ENCODE data around the gene LRRN2. TPM values are rescaled to one million over a fixed set of nuclear protein-coding genes. Genes with fewer than 3 reads are reported as not detected.

LRRN2 gene
- total and polyA plus RNA-seq, 2 of the 8 experiments (the other 6 are each of a cell fraction or from before 2014, with no cell fraction given) = 1.8 to 2.3 TPM

DNA sequence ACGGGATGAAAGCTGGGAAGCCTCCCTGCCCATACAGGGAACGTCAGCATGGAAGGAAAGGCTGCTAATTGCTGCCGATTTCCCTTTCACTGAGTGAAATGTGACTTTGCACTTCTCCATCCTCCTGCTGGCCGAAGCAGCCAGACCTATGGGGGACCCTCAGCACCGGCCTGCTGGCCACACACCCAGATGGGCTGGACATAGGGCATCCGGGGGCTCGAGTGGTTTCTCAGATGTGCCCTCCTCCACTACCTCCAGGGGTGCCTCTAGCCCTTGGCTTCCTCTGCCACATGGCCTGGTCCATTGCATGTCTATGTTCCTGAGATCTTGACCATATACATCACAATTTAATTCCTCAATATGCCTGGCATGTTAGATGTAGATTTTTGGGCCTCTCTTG is 79.7 kb downstream of the LRRN2 start:
- ChIA-PET CTCF (ENCODE audit: partially characterized antibody) (interaction anchor here (0.7 kb wide), 1 partner anchor 202 kb away, joined by 4 read pairs; no protein-coding TSS in a partner anchor), POLR2A (ENCODE audit: partially characterized antibody) (no interaction called here)
- H3K36me3 ChIP-seq (ENCODE audit: control insufficient read depth in 2 of 4, insufficient read depth in 4 of 4, low read length in 3 of 4) = no peaks in the 10 kb centered on the region
- no peaks in the 10 kb centered on the region for H3K23me2 ChIP-seq (ENCODE audit: low read depth, low read length)
- H3K4me1 ChIP-seq (replicated peaks in 1 of 4; ENCODE audit: control insufficient read depth in 3 of 4, insufficient read depth in 4 of 4, low read length in 3 of 4) = peaks cover 10 to 20% (median 13%) of the 10 kb centered on the region in 4 experiments
- no peak overlapping the region for H3K4ac ChIP-seq (replicated peaks; ENCODE audit: insufficient read length, low read depth, low read length)
- no peak overlapping the region for H4K5ac ChIP-seq (ENCODE audit: insufficient read length, low read depth, low read length)
- no peak overlapping the region for H3K56ac ChIP-seq (replicated peaks; ENCODE audit: insufficient read length, low read depth, low read length)
- H4K91ac ChIP-seq (replicated peaks; ENCODE audit: insufficient read length, low read length) = no peak overlapping the region
- no peak overlapping the region for H4K8ac ChIP-seq (ENCODE audit: extremely low read depth, insufficient read depth, low read length)
- H3K27ac ChIP-seq (ENCODE audit: low read depth, low read length) = no peak overlapping the region
- H3K23ac ChIP-seq (ENCODE audit: insufficient read length) = no peak overlapping the region
- no peaks in the 10 kb centered on the region for H3K9me3 ChIP-seq (ENCODE audit: insufficient read depth in 2 of 2, low read depth in 1 of 2, low read length in 1 of 2)
- no peak overlapping the region for H2AFZ ChIP-seq (ENCODE audit: low read length)
- H2BK20ac ChIP-seq (ENCODE audit: low read length) = no peak overlapping the region
- 91% methylated on average over 6 of the region's 7 CpGs; no CpG with 5 or more reads in 1 of the 2 experiments for WGBS, 2 experiments (ENCODE audit: extremely low coverage in 1 of 2, insufficient coverage in 1 of 2, insufficient read length in 1 of 2, insufficient replicate concordance in 2 of 2, low coverage in 1 of 2, low lambda C conversion rate in 2 of 2, missing lambda C conversion rate in 1 of 2)
- no peaks in the 10 kb centered on the region for H3K27me3 ChIP-seq (replicated peaks in 1 of 4; ENCODE audit: control insufficient read depth in 3 of 4, extremely low read depth in 1 of 4, insufficient read depth in 3 of 4, low read length in 3 of 4)
- H2AK5ac ChIP-seq (ENCODE audit: low read depth, low read length) = no peak overlapping the region
- no peak for FAIRE-seq
- no peak overlapping the region for H2BK15ac ChIP-seq (ENCODE audit: low read length)
- H3K4me2 ChIP-seq (ENCODE audit: insufficient read depth in 1 of 2, low read depth in 2 of 2, low read length in 2 of 2) = no peak overlapping the region
- H2BK120ac ChIP-seq (replicated peaks; ENCODE audit: low read depth, low read length) = no peak overlapping the region
- H3K18ac ChIP-seq (ENCODE audit: extremely low read depth, low read length) = no peak overlapping the region
- TF ChIP-seq BCL11A (IDR thresholded peaks at IDR 0.05; ENCODE audit: low read depth in 2 of 2, low read length in 2 of 2) = no peak
- TF ChIP-seq, protein P1, sequence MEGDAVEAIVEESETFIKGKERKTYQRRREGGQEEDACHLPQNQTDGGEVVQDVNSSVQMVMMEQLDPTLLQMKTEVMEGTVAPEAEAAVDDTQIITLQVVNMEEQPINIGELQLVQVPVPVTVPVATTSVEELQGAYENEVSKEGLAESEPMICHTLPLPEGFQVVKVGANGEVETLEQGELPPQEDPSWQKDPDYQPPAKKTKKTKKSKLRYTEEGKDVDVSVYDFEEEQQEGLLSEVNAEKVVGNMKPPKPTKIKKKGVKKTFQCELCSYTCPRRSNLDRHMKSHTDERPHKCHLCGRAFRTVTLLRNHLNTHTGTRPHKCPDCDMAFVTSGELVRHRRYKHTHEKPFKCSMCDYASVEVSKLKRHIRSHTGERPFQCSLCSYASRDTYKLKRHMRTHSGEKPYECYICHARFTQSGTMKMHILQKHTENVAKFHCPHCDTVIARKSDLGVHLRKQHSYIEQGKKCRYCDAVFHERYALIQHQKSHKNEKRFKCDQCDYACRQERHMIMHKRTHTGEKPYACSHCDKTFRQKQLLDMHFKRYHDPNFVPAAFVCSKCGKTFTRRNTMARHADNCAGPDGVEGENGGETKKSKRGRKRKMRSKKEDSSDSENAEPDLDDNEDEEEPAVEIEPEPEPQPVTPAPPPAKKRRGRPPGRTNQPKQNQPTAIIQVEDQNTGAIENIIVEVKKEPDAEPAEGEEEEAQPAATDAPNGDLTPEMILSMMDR (IDR thresholded peaks at IDR 0.05; ENCODE audit: control extremely low read depth in 1 of 3, insufficient read depth in 1 of 3, low read depth in 1 of 3, low read length in 3 of 3) = no peak
- no peak overlapping the region for H2BK5ac ChIP-seq (ENCODE audit: low read depth, low read length)
- no peak overlapping the region for H3K9ac ChIP-seq (replicated peaks in 1 of 4; ENCODE audit: extremely low read depth in 1 of 4, low read depth in 3 of 4, low read length in 3 of 4)
- H4K20me1 ChIP-seq (replicated peaks in 1 of 2; ENCODE audit: control insufficient read depth in 1 of 2, insufficient read depth in 2 of 2, low read length in 2 of 2) = no peaks in the 10 kb centered on the region
- DNase-seq (ENCODE audit: low read depth in 1 of 2, low spot score in 2 of 2) = no peak
- no peak overlapping the region for H3K14ac ChIP-seq (ENCODE audit: insufficient read length)
- H3K4me3 ChIP-seq (ENCODE audit: extremely low read depth in 1 of 4, insufficient read depth in 2 of 4, low read depth in 3 of 4, low read length in 4 of 4) = no peak overlapping the region
- no peaks in the 10 kb centered on the region for H3K79me1 ChIP-seq (ENCODE audit: low read depth, low read length)
- no peaks in the 10 kb centered on the region for H3K79me2 ChIP-seq (ENCODE audit: control insufficient read depth in 1 of 2, insufficient read depth in 2 of 2, low read length in 2 of 2)
- peak overlapping the region; percentile 11; the same call in 1 of the 2 replicates for H2BK12ac ChIP-seq (ENCODE audit: low read depth, low read length)
